ENCODE measurements around the gene DNAH2. TPM values are rescaled to one million over a fixed set of nuclear protein-coding genes. Genes with fewer than 3 reads are reported as not detected.

Gene DNAH2
- under 1 TPM in 3 of 4 donors, not detected in 1; under 0.01 to 0.10 (median 0.05) TPM for total RNA-seq

DNA sequence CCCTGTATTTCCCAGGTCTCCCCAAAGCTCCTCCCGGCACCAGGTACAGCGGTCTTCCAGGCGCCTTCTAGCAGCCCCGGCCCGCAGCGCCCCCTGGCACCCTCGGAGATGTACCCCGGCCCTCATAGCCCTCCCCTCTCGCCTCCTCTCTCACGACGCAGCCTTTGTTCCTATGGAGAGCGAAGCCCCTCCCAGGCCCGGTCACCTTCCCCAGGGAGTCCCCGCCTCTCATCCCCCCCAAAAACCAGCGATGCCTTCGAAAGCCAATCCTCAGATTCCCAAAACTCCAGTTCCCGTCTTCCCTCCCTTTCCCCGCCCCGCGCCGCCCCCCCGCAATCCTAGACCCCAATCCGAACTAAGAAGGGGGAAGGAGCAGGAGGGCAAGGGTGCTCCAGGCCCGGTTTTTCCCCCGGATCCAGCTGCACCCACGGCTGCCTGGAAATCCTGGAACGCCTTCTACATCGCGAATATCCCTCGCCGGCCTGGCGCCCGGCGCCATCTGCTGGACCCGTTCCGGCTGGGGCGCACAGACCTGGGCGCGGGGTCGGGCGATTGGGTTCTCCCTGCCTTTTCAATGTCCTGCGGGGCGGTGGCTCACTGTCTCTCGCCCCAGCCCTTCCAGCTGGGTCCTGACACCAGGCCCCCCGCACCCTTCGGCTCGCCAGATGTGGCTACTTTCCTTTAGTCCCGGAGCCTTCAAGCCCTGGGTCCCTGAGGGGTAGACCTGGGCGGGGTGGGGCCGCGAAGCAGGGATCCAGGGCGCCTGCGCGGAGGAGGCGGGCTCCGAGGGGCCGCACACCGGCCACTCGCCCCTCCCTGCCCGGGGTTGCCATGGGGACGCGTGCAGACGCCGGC, at the start of gene DNAH2:
Gene DNAH2 (plus strand): TSS at position 844 of the 855 bp plus-strand sequence. CDS start 1,991 bp downstream, outside the sequence.
- intact Hi-C loops (cut with DNase I; ENCODE audit: low total_unique reads) = no loop called here
- TF ChIP-seq POLR2A (IDR thresholded peaks at IDR 0.05) = no peak
- TF ChIP-seq CTCF (IDR thresholded peaks at IDR 0.05) = no peak
- peak; percentile 56 to 93 for DNase-seq (ENCODE audit: low spot score in 2 of 2)
- 0 to 1% methylated on average over 49 to 62 of the region's 64 CpGs for WGBS, 2 donors
- H3K4me3 ChIP-seq (ENCODE audit: low read depth, poor library complexity, severe bottlenecking) = peak within 1 kb of the TSS; percentile 33

DNA sequence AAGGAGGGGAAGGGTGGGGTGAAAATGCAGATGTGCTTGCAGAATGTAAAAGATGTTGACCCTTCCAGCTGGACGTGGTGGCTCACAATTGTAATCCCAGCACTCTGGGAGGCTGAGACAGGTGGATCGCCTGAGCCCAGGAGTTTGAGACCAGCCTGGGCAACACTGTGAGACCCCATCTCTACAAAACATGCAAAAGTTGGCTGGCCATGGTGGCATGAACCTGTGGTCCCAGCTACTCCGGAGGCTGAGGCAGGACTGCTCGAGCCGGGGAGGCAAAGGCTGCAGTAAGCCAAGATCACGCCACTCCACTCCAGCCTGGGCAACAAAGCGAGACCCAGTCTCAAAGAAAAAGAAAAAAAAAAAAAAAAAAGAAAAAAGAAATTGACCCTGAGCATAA, 49.1 kb upstream of the DNAH2 start:
- TF ChIP-seq CTCF (IDR thresholded peaks at IDR 0.05) (no peak), POLR2A (IDR thresholded peaks at IDR 0.05) (no peak)
- intact Hi-C loops (cut with DNase I; ENCODE audit: low total_unique reads) = no loop called here
- 91 to 95% methylated on average over 7 of the region's 7 CpGs for WGBS, 2 donors

DNA sequence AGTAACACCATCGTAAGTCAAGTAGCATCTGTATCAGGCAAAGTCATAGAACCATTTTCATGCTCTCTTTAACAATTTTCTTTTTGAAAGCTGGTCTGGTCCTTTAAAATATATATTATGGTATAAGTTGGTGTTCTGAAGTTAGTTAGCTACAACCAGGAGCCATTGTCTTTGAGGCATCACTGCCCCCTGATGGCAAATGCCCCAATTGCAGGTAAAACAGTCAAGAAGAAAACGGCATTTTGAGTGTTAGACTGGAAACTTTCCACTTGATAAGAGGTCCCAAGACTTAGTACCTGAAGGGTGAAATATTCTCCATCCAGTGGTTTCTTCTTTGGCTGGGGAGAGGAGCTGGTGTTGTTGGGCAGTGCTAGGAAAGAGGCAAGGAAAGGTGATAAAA, 44.3 kb upstream of the DNAH2 start:
- TF ChIP-seq CTCF (IDR thresholded peaks at IDR 0.05) (no peak), POLR2A (IDR thresholded peaks at IDR 0.05) (no peak)
- intact Hi-C loops (cut with DNase I; ENCODE audit: low total_unique reads) = no loop called here
- WGBS, 2 donors = 94 to 98% methylated on average over 2 of the region's 2 CpGs

More for the DNA sequence above, 49.1 kb upstream of the DNAH2 start:
- H3K4me3 ChIP-seq (ENCODE audit: low read depth, poor library complexity, severe bottlenecking) = no peak overlapping the region
- DNase-seq (ENCODE audit: low spot score in 2 of 2) = no peak

DNA sequence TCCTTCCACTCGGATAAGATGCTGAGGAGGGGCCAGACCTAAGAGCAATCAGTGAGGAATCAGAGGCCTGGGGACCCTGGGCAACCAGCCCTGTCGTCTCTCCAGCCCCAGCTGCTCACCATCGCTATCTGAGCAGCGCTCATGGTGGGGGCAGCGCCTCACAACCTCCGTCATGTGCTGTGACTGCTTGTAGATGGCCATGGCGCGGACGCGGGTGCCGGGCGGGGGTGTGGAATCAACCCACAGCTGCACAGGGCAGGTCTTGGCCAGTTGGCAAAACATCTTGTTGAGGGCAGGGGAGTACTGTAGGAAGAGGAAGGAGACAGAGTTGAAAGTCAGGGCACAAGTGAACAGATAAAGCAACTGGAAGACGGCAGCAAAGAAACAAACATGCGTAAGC, 42.6 kb upstream of the DNAH2 start:
- no peak overlapping the region for H3K4me3 ChIP-seq (ENCODE audit: low read depth, poor library complexity, severe bottlenecking)
- WGBS, 2 donors = 91% methylated on average over 12 to 14 of the region's 14 CpGs
- TF ChIP-seq CTCF (IDR thresholded peaks at IDR 0.05) = no peak
- TF ChIP-seq POLR2A (IDR thresholded peaks at IDR 0.05) = no peak
- intact Hi-C loops (cut with DNase I; ENCODE audit: low total_unique reads) = no loop called here
- no peak for DNase-seq (ENCODE audit: low spot score in 2 of 2)

More for the DNA sequence above, 44.3 kb upstream of the DNAH2 start:
- no peak overlapping the region for H3K4me3 ChIP-seq (ENCODE audit: low read depth, poor library complexity, severe bottlenecking)
- DNase-seq (ENCODE audit: low spot score in 2 of 2) = no peak

GRCh38 chr17:7676533-7676932, 41.0 kb upstream of the DNAH2 start:
- H3K4me3 ChIP-seq (ENCODE audit: low read depth, poor library complexity, severe bottlenecking) = no peak overlapping the region
- no peak for DNase-seq (ENCODE audit: low spot score in 2 of 2)
- TF ChIP-seq POLR2A (IDR thresholded peaks at IDR 0.05) (no peak), CTCF (IDR thresholded peaks at IDR 0.05) (no peak)
- intact Hi-C loops (cut with DNase I; ENCODE audit: low total_unique reads) = no loop called here
- WGBS, 2 donors = 88 to 95% methylated on average over 4 to 5 of the region's 5 CpGs
